RWPE2 (cell line): ENCODE measurements around the gene RSPH10B2.
"Not testable (repeated sequence)": the region's sequence is repeated elsewhere in the genome, so short reads cannot be mapped to it uniquely, and the experiment has no call there.

Experiments
- ATAC-seq: fragments of 200-7000 bp; cut with Tn5 transposase; 3 replicates; pipeline ENCODE4 v1.9.1; 2021; ENCODE audit warnings: low read depth
- DNase-seq: peaks from one replicate; pipeline ENCODE4 v3.0.0-alpha.2; 2020; ENCODE audit warnings: low spot score
- H3K27ac ChIP-seq: fragments of 450-650 bp; 2 replicates; pipeline ENCODE4 v1.5.1; 2017; ENCODE audit warnings: mild to moderate bottlenecking; ENCODE audit not compliant: poor library complexity, severe bottlenecking
- H3K27me3 ChIP-seq: fragments of 250-450 bp; sonication (Bioruptor Pico); 2 replicates; pipeline ENCODE4 v1.5.1; 2021; ENCODE audit warnings: mild to moderate bottlenecking, moderate library complexity; ENCODE audit not compliant: insufficient read depth, poor library complexity, severe bottlenecking
- H3K36me3 ChIP-seq: fragments of 250-450 bp; sonication (Bioruptor Pico); 2 replicates; pipeline ENCODE4 v1.5.1; 2020; ENCODE audit warnings: low read depth, mild to moderate bottlenecking, moderate library complexity
- H3K4me1 ChIP-seq: fragments of 250-450 bp; sonication (Bioruptor Pico); 2 replicates; pipeline ENCODE4 v1.5.1; 2021; ENCODE audit warnings: mild to moderate bottlenecking, moderate library complexity; ENCODE audit not compliant: insufficient read depth, poor library complexity, severe bottlenecking
- H3K4me3 ChIP-seq: fragments of 250-450 bp; sonication (Bioruptor Pico); 2 replicates; pipeline ENCODE4 v1.5.1; 2021; ENCODE audit warnings: mild to moderate bottlenecking, moderate library complexity; ENCODE audit not compliant: severe bottlenecking
- H3K9me3 ChIP-seq: fragments of 250-450 bp; sonication (Bioruptor Pico); 2 replicates; pipeline ENCODE4 v1.5.1; 2021; ENCODE audit warnings: mild to moderate bottlenecking, moderate library complexity; ENCODE audit not compliant: severe bottlenecking
- CTCF ChIP-seq: fragments of 450-650 bp; IDR thresholded peaks from one replicate; pipeline ENCODE4 v1.5.1; 2017; ENCODE audit warnings: mild to moderate bottlenecking, moderate library complexity; ENCODE audit not compliant: poor library complexity, severe bottlenecking

RSPH10B2 gene

GRCh38 chr7:6831018-6831725 lies 77.3 kb downstream of the RSPH10B2 start:
- no peaks in the 10 kb centered on the region for H3K4me1 ChIP-seq

GRCh38 chr7:6833636-6834035 lies 79.7 kb downstream of the RSPH10B2 start:
- Histone ChIP-seq H3K27me3 (no peaks in the 10 kb centered on the region), H3K4me3 (no peak overlapping the region), H3K36me3 (no peaks in the 10 kb centered on the region), H3K9me3 (no peaks in the 10 kb centered on the region), H3K27ac (no peak overlapping the region), H3K4me1 (no peaks in the 10 kb centered on the region)
- ATAC-seq (no peak), DNase-seq (no peak)
- TF ChIP-seq CTCF: no peak

More at GRCh38 chr7:6831018-6831725, 77.3 kb downstream of the RSPH10B2 start:
- no peak for TF ChIP-seq CTCF
- H3K9me3 ChIP-seq: no peaks in the 10 kb centered on the region
- ATAC-seq: no peak
- no peak overlapping the region for H3K4me3 ChIP-seq
- H3K27me3 ChIP-seq: no peaks in the 10 kb centered on the region
- DNase-seq: no peak
- no peak overlapping the region for H3K27ac ChIP-seq
- no peaks in the 10 kb centered on the region for H3K36me3 ChIP-seq

DNA sequence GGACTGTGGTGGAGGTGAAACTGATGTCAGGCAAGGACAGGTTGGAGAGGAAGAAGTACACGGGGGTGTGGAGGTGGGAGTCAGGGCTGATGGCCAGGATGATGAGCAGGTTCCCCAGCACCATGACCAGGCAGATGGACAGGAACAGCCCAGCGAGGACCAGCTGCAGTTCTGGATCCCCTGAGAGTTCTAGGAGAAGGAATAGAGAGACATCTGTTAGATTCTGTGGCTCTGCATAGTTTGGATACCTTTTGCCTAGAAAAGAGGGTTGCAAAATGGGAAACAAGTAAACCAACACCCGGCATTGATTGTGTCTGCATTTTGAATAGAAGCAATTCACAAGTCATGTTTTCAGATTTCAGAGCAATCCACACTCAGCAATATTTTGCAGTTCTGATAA lies 81.6 kb downstream of the RSPH10B2 start:
- DNase-seq, H3K4me3 ChIP-seq, H3K9me3 ChIP-seq, H3K4me1 ChIP-seq, H3K27ac ChIP-seq, H3K36me3 ChIP-seq, ATAC-seq, H3K27me3 ChIP-seq: not testable (repeated sequence)

DNA sequence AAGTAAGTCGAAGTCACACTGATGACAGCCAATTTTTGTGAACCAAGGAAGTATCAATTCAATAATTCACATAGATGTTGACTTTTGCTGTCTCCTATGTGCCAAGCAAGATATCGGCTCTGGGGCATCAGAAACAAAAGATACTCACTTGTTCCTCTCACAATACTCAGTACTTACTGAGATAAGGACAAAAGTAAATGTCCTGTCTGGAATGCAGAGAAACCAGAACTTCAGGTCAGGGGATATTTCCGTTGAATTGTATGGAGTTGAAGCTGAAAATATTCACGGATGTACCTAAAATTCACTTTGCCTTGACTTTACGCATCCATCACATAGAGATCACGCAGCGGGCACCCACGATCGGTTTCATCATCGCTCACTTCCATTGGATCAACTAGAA lies 83.2 kb downstream of the RSPH10B2 start:
- ATAC-seq, H3K27ac ChIP-seq, H3K4me1 ChIP-seq: not testable (repeated sequence)

GRCh38 chr7:6842278-6842921 lies 88.5 kb downstream of the RSPH10B2 start:
- not testable (repeated sequence) for H3K4me3 ChIP-seq, H3K36me3 ChIP-seq, H3K4me1 ChIP-seq, H3K27me3 ChIP-seq, H3K9me3 ChIP-seq
- H3K27ac ChIP-seq: peak overlapping the region; percentile 17
- DNase-seq (peak; percentile 89), ATAC-seq (peak; percentile 54; the same call in 2 of the 3 replicates)

More for the DNA sequence above, 83.2 kb downstream of the RSPH10B2 start:
- H3K9me3 ChIP-seq, H3K27me3 ChIP-seq, DNase-seq, H3K36me3 ChIP-seq, H3K4me3 ChIP-seq: not testable (repeated sequence)

DNA sequence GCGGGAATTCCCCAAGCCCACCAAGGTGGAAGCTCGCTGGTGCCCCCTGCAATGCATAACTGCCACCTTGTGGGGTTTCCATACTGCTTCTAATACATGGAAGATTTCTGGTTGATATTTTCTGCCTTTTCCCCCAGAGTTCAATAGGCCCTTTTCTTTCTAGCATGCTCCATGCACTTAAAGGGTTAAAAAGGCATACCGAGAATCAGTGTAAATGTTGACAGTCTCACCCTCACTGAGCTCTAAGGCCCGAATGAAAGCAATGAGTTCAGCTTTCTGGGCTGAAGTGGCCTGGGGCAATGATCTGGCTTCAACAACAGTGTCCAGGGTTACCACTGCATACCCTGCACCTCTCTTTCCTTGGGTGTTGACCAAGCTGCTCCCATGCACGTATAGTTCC lies 89.2 kb downstream of the RSPH10B2 start:
- not testable (repeated sequence) for H3K4me1 ChIP-seq, DNase-seq, ATAC-seq

GRCh38 chr7:6843654-6844053 lies 89.8 kb downstream of the RSPH10B2 start:
- DNase-seq, H3K36me3 ChIP-seq, H3K4me1 ChIP-seq, H3K27me3 ChIP-seq, H3K4me3 ChIP-seq, ATAC-seq, H3K27ac ChIP-seq, H3K9me3 ChIP-seq: not testable (repeated sequence)

More for the DNA sequence above, 89.2 kb downstream of the RSPH10B2 start:
- not testable (repeated sequence) for H3K4me3 ChIP-seq, H3K36me3 ChIP-seq, H3K9me3 ChIP-seq, H3K27me3 ChIP-seq
- H3K27ac ChIP-seq: peak overlapping the region; percentile 17

DNA sequence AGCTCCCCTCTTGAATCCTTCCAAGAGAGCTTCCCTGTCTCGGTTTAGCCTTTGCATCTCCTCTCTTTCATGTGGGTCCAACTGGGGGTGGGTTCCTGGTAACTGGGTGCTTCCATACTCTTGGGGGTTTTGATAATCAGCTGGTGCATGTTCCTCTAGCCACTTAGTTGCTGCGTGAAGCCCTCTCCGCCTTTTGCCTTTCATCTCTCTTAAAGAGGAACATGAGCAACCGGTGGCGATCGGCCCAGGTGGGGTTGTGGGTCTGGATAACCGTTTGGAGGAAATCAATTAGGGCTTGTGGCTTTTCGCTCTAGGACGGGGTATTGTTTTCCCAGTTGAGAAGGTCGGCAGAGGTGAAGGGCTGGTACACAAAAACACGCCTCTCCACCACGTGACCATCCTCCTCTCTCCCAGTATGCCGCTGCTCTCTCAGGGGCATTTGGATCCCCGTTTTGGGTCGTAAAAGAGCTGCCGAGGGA lies 92.1 kb downstream of the RSPH10B2 start:
- not testable (repeated sequence) for H3K36me3 ChIP-seq, H3K9me3 ChIP-seq, DNase-seq, ATAC-seq, H3K27me3 ChIP-seq, H3K4me3 ChIP-seq, H3K4me1 ChIP-seq, H3K27ac ChIP-seq

DNA sequence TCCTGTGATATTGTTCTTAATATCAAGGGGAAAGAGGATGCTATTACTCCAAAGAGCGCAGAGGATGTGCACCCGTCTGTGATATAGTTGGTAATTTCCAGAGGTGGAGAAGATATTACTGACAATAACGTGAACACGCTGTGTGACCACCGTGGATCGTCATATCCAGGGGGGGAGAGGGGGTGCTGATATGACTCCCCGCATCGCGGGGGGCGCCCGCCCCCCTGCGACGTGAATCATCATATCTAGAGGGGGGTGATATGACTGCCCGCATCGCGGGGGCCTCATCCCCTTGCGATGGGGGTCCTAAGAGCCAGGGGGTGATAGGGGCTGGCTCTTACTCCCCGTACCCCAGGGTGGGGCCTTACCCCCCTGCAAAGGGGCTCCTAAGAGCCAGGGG lies 93.8 kb downstream of the RSPH10B2 start:
- ATAC-seq, H3K4me1 ChIP-seq: not testable (repeated sequence)

More for the DNA sequence above, 93.8 kb downstream of the RSPH10B2 start:
- H3K4me3 ChIP-seq, DNase-seq, H3K36me3 ChIP-seq, H3K9me3 ChIP-seq, H3K27ac ChIP-seq, H3K27me3 ChIP-seq: not testable (repeated sequence)
